ENCODE results near the gene MTCL1. TPM values are rescaled to one million over a fixed set of nuclear protein-coding genes. Genes with fewer than 3 reads are reported as not detected.

MTCL1 gene
- total and polyA plus RNA-seq, 2 of the 8 experiments (the other 6 are each of a cell fraction or from before 2014, with no cell fraction given), result 16.6 to 60.8 TPM

GRCh38 chr18:8825273-8825672 lies 119.9 kb downstream of the MTCL1 start:
- Histone ChIP-seq H4K91ac (replicated peaks; ENCODE audit: insufficient read length, low read length) (no peak overlapping the region), H3K56ac (replicated peaks; ENCODE audit: insufficient read length, low read depth, low read length) (no peak overlapping the region), H3K4ac (replicated peaks; ENCODE audit: insufficient read length, low read depth, low read length) (no peak overlapping the region), H3K79me2 (ENCODE audit: control insufficient read depth in 1 of 2, insufficient read depth in 2 of 2, low read length in 2 of 2) (no peaks in the 10 kb centered on the region), H2BK120ac (replicated peaks; ENCODE audit: low read depth, low read length) (no peak overlapping the region), H3K23me2 (ENCODE audit: low read depth, low read length) (no peaks in the 10 kb centered on the region), H3K9me3 (ENCODE audit: insufficient read depth in 2 of 2, low read depth in 1 of 2, low read length in 1 of 2) (no peaks in the 10 kb centered on the region; a peak in 1 of 4 replicates), H2AFZ (ENCODE audit: low read length) (no peak overlapping the region), H3K4me1 (replicated peaks in 1 of 4; ENCODE audit: control insufficient read depth in 3 of 4, insufficient read depth in 4 of 4, low read length in 3 of 4) (peaks cover 0 to 2% (median 0%) of the 10 kb centered on the region in 4 experiments; a peak in 1 of 7 replicates), H3K27me3 (replicated peaks in 1 of 4; ENCODE audit: control insufficient read depth in 3 of 4, extremely low read depth in 1 of 4, insufficient read depth in 3 of 4, low read length in 3 of 4) (no peaks in the 10 kb centered on the region; a peak in 1 of 7 replicates), H3K36me3 (ENCODE audit: control insufficient read depth in 2 of 4, insufficient read depth in 4 of 4, low read length in 3 of 4) (peaks cover 9 to 35% (median 24%) of the 10 kb centered on the region in 4 experiments), H2AK5ac (ENCODE audit: low read depth, low read length) (no peak overlapping the region), H3K27ac (ENCODE audit: low read depth, low read length) (no peak overlapping the region), H2BK20ac (ENCODE audit: low read length) (no peak overlapping the region), H3K4me2 (ENCODE audit: insufficient read depth in 1 of 2, low read depth in 2 of 2, low read length in 2 of 2) (no peak overlapping the region), H3K23ac (ENCODE audit: insufficient read length) (no peak overlapping the region), H3K14ac (ENCODE audit: insufficient read length) (no peak overlapping the region), H3K4me3 (ENCODE audit: extremely low read depth in 1 of 4, insufficient read depth in 2 of 4, low read depth in 3 of 4, low read length in 4 of 4) (no peak overlapping the region), H4K20me1 (replicated peaks in 1 of 2; ENCODE audit: control insufficient read depth in 1 of 2, insufficient read depth in 2 of 2, low read length in 2 of 2) (peaks cover 0 to 3% of the 10 kb centered on the region in 2 experiments), H2BK15ac (ENCODE audit: low read length) (no peak overlapping the region), H4K5ac (ENCODE audit: insufficient read length, low read depth, low read length) (no peak overlapping the region), H3K79me1 (ENCODE audit: low read depth, low read length) (no peaks in the 10 kb centered on the region), H2BK5ac (ENCODE audit: low read depth, low read length) (no peak overlapping the region; the same call in 1 of the 2 replicates), H3K9ac (replicated peaks in 1 of 4; ENCODE audit: extremely low read depth in 1 of 4, low read depth in 3 of 4, low read length in 3 of 4) (no peak overlapping the region), H2BK12ac (ENCODE audit: low read depth, low read length) (no peak overlapping the region), H4K8ac (ENCODE audit: extremely low read depth, insufficient read depth, low read length) (no peak overlapping the region), H3K18ac (ENCODE audit: extremely low read depth, low read length) (no peak overlapping the region)
- no peak for TF ChIP-seq SP1 (IDR thresholded peaks at IDR 0.05; ENCODE audit: low read depth, low read length)
- ChIA-PET POLR2A (ENCODE audit: partially characterized antibody) (interaction anchor here (1.0 kb wide), 1 partner anchor 32 kb away, joined by 3 read pairs; no protein-coding TSS in a partner anchor), CTCF (ENCODE audit: partially characterized antibody) (interaction anchor here (0.6 to 1.0 kb wide), 2 partner anchors 128 to 133 kb away, joined by 3 read pairs; no protein-coding TSS in a partner anchor)
- WGBS, 2 experiments (ENCODE audit: extremely low coverage in 1 of 2, insufficient coverage in 1 of 2, insufficient read length in 1 of 2, insufficient replicate concordance in 2 of 2, low coverage in 1 of 2, low lambda C conversion rate in 2 of 2, missing lambda C conversion rate in 1 of 2), result 95% methylated on average over 13 of the region's 13 CpGs; no CpG with 5 or more reads in 1 of the 2 experiments
- DNase-seq (ENCODE audit: low read depth in 1 of 2, low spot score in 2 of 2) (no peak), FAIRE-seq (no peak)
